ENCODE results near the gene RELN. TPM values are rescaled to one million over a fixed set of nuclear protein-coding genes. Genes with fewer than 3 reads are reported as not detected.
"Not testable (repeated sequence)": the region's sequence is repeated elsewhere in the genome, so short reads cannot be mapped to it uniquely, and the experiment has no call there.

RELN gene
- total RNA-seq, 1 donor from 2014 or later = 0.19 TPM

- no peak for DNase-seq (ENCODE audit: extremely low spot score, unreplicated experiment)
- H3K4me3 Mint-ChIP-seq (ENCODE audit: unreplicated experiment) = no peak overlapping the region
- no peaks in the 10 kb centered on the region for H3K9me3 Mint-ChIP-seq (ENCODE audit: unreplicated experiment)
- peaks cover 14% of the 10 kb centered on the region for H3K27me3 Mint-ChIP-seq (ENCODE audit: unreplicated experiment)
- no peaks in the 10 kb centered on the region for H3K4me1 Mint-ChIP-seq (ENCODE audit: unreplicated experiment)
- H3K36me3 Mint-ChIP-seq (ENCODE audit: unreplicated experiment) = no peaks in the 10 kb centered on the region
- no peak for TF ChIP-seq CTCF (IDR thresholded peaks at IDR 0.05)
- H3K27ac Mint-ChIP-seq (ENCODE audit: unreplicated experiment) = no peak overlapping the region
Measured at GRCh38 chr7:103823084-103823483, 166.4 kb downstream of the RELN start.

- TF ChIP-seq CTCF (IDR thresholded peaks at IDR 0.05) = no peak
- no peak for DNase-seq (ENCODE audit: extremely low spot score, unreplicated experiment)
- no peak overlapping the region for H3K27ac Mint-ChIP-seq (ENCODE audit: unreplicated experiment)
- no peaks in the 10 kb centered on the region for H3K9me3 Mint-ChIP-seq (ENCODE audit: unreplicated experiment)
- no peaks in the 10 kb centered on the region for H3K4me1 Mint-ChIP-seq (ENCODE audit: unreplicated experiment)
- no peak overlapping the region for H3K4me3 Mint-ChIP-seq (ENCODE audit: unreplicated experiment)
- H3K36me3 Mint-ChIP-seq (ENCODE audit: unreplicated experiment) = no peaks in the 10 kb centered on the region
- H3K27me3 Mint-ChIP-seq (ENCODE audit: unreplicated experiment) = peaks cover 5% of the 10 kb centered on the region
Measured at GRCh38 chr7:103821092-103821491, 168.4 kb downstream of the RELN start.

- not testable (repeated sequence) for H3K27ac Mint-ChIP-seq (ENCODE audit: unreplicated experiment); H3K4me3 Mint-ChIP-seq (ENCODE audit: unreplicated experiment); DNase-seq (ENCODE audit: extremely low spot score, unreplicated experiment); H3K9me3 Mint-ChIP-seq (ENCODE audit: unreplicated experiment); H3K27me3 Mint-ChIP-seq (ENCODE audit: unreplicated experiment); H3K4me1 Mint-ChIP-seq (ENCODE audit: unreplicated experiment); H3K36me3 Mint-ChIP-seq (ENCODE audit: unreplicated experiment)
Measured at GRCh38 chr7:103815972-103816371, 173.5 kb downstream of the RELN start.

GRCh38 chr7:103813970-103814369 is 175.5 kb downstream of the RELN start:
- Mint-ChIP-seq H3K27me3 (ENCODE audit: unreplicated experiment) (peaks cover 2% of the 10 kb centered on the region), H3K4me3 (ENCODE audit: unreplicated experiment) (no peak overlapping the region), H3K9me3 (ENCODE audit: unreplicated experiment) (no peaks in the 10 kb centered on the region), H3K27ac (ENCODE audit: unreplicated experiment) (no peak overlapping the region), H3K36me3 (ENCODE audit: unreplicated experiment) (no peaks in the 10 kb centered on the region), H3K4me1 (ENCODE audit: unreplicated experiment) (no peaks in the 10 kb centered on the region)
- no peak for DNase-seq (ENCODE audit: extremely low spot score, unreplicated experiment)
- TF ChIP-seq CTCF (IDR thresholded peaks at IDR 0.05) = no peak

- no peaks in the 10 kb centered on the region for H3K36me3 Mint-ChIP-seq (ENCODE audit: unreplicated experiment)
- no peak for TF ChIP-seq CTCF (IDR thresholded peaks at IDR 0.05)
- DNase-seq (ENCODE audit: extremely low spot score, unreplicated experiment) = no peak
- no peak overlapping the region for H3K27ac Mint-ChIP-seq (ENCODE audit: unreplicated experiment)
- H3K4me1 Mint-ChIP-seq (ENCODE audit: unreplicated experiment) = no peaks in the 10 kb centered on the region
- no peak overlapping the region for H3K4me3 Mint-ChIP-seq (ENCODE audit: unreplicated experiment)
- no peaks in the 10 kb centered on the region for H3K9me3 Mint-ChIP-seq (ENCODE audit: unreplicated experiment)
- peaks cover 2% of the 10 kb centered on the region for H3K27me3 Mint-ChIP-seq (ENCODE audit: unreplicated experiment)
Measured at GRCh38 chr7:103811997-103812396, 177.5 kb downstream of the RELN start.

- Mint-ChIP-seq H3K36me3 (ENCODE audit: unreplicated experiment) (no peaks in the 10 kb centered on the region), H3K4me1 (ENCODE audit: unreplicated experiment) (no peaks in the 10 kb centered on the region), H3K4me3 (ENCODE audit: unreplicated experiment) (no peak overlapping the region), H3K27ac (ENCODE audit: unreplicated experiment) (no peak overlapping the region), H3K27me3 (ENCODE audit: unreplicated experiment) (peaks cover 2% of the 10 kb centered on the region), H3K9me3 (ENCODE audit: unreplicated experiment) (no peaks in the 10 kb centered on the region)
- no peak for DNase-seq (ENCODE audit: extremely low spot score, unreplicated experiment)
- TF ChIP-seq CTCF (IDR thresholded peaks at IDR 0.05) = no peak
Measured at GRCh38 chr7:103811290-103811689, 178.2 kb downstream of the RELN start.
